Stimulated activated CD8-positive, alpha-beta memory T cell treated with anti-CD3 and anti-CD28 coated beads, Interleukin-12 subunit alpha, Interleukin-12 subunit beta, amount 100 ng/mL, for 4 hours (primary cell): ENCODE measurements around the gene ZNF559.

ENCODE experiments used
- DNase-seq: peaks from one replicate; pipeline ENCODE4 v3.0.0-alpha.2; 2020; ENCODE audit warnings: low read depth

The ZNF559 gene

GRCh38 chr19:9353011-9353410 is 29.0 kb downstream of the ZNF559 start:
- no peak for DNase-seq

- no peak for DNase-seq
These were observed 30.7 kb downstream of the ZNF559 start for GRCh38 chr19:9354651-9355050.

- DNase-seq, result no peak
These were observed 38.9 kb downstream of the ZNF559 start, which contains the start of gene ZNF177 for GRCh38 chr19:9362905-9363304. ZNF177 (plus strand) TSS chr19:9363013; CDS start chr19:9378312, 15,299 bp downstream.

GRCh38 chr19:9370738-9371619 is 47.0 kb downstream of the ZNF559 start:
- DNase-seq, result no peak

DNA sequence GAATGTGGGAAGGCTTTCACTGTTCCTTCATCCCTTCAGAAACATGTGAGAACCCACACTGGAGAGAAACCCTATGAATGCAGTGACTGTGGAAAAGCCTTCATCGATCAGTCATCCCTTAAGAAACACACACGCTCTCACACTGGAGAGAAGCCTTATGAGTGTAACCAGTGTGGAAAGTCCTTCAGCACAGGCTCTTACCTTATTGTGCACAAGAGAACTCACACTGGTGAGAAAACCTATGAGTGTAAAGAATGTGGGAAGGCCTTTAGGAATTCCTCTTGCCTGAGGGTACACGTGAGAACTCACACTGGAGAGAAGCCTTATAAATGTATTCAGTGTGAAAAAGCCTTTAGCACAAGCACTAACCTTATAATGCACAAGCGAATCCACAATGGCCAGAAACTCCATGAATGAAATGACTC is 57.4 kb downstream of the ZNF559 start:
- DNase-seq, result no peak
